Measurements from ENCODE around the gene DPP9. TPM values are rescaled to one million over a fixed set of nuclear protein-coding genes. Genes with fewer than 3 reads are reported as not detected.

The DPP9 gene
- total and polyA plus RNA-seq, 2 of the 8 experiments (the other 6 are each of a cell fraction or from before 2014, with no cell fraction given) = 11.6 to 40.7 TPM

- Histone ChIP-seq H2BK5ac (ENCODE audit: low read depth, low read length) (no peak overlapping the region; the same call in 1 of the 2 replicates), H4K20me1 (replicated peaks in 1 of 2; ENCODE audit: control insufficient read depth in 1 of 2, insufficient read depth in 2 of 2, low read length in 2 of 2) (peaks cover 2 to 10% of the 10 kb centered on the region in 2 experiments), H3K4ac (replicated peaks; ENCODE audit: insufficient read length, low read depth, low read length) (no peak overlapping the region), H3K79me1 (ENCODE audit: low read depth, low read length) (no peaks in the 10 kb centered on the region), H3K27me3 (replicated peaks in 1 of 4; ENCODE audit: control insufficient read depth in 3 of 4, extremely low read depth in 1 of 4, insufficient read depth in 3 of 4, low read length in 3 of 4) (no peaks in the 10 kb centered on the region), H2BK120ac (replicated peaks; ENCODE audit: low read depth, low read length) (no peak overlapping the region), H3K14ac (ENCODE audit: insufficient read length) (no peak overlapping the region), H3K4me2 (ENCODE audit: insufficient read depth in 1 of 2, low read depth in 2 of 2, low read length in 2 of 2) (no peak overlapping the region), H3K18ac (ENCODE audit: extremely low read depth, low read length) (no peak overlapping the region), H3K9ac (replicated peaks in 1 of 4; ENCODE audit: extremely low read depth in 1 of 4, low read depth in 3 of 4, low read length in 3 of 4) (no peak overlapping the region), H2BK15ac (ENCODE audit: low read length) (no peak overlapping the region), H3K27ac (ENCODE audit: low read depth, low read length) (no peak overlapping the region), H3K36me3 (ENCODE audit: control insufficient read depth in 2 of 4, insufficient read depth in 4 of 4, low read length in 3 of 4) (peaks cover 5 to 40% (median 24%) of the 10 kb centered on the region in 4 experiments; a peak in 7 of 8 replicates), H3K56ac (replicated peaks; ENCODE audit: insufficient read length, low read depth, low read length) (no peak overlapping the region), H2AK5ac (ENCODE audit: low read depth, low read length) (no peak overlapping the region), H4K5ac (ENCODE audit: insufficient read length, low read depth, low read length) (no peak overlapping the region), H2BK20ac (ENCODE audit: low read length) (no peak overlapping the region), H3K4me1 (replicated peaks in 1 of 4; ENCODE audit: control insufficient read depth in 3 of 4, insufficient read depth in 4 of 4, low read length in 3 of 4) (no peaks in the 10 kb centered on the region), H4K91ac (replicated peaks; ENCODE audit: insufficient read length, low read length) (no peak overlapping the region), H2AFZ (ENCODE audit: low read length) (no peak overlapping the region), H3K4me3 (ENCODE audit: extremely low read depth in 1 of 4, insufficient read depth in 2 of 4, low read depth in 3 of 4, low read length in 4 of 4) (no peak overlapping the region), H3K23me2 (ENCODE audit: low read depth, low read length) (no peaks in the 10 kb centered on the region), H2BK12ac (ENCODE audit: low read depth, low read length) (no peak overlapping the region), H3K9me3 (ENCODE audit: insufficient read depth in 2 of 2, low read depth in 1 of 2, low read length in 1 of 2) (no peaks in the 10 kb centered on the region), H3K23ac (ENCODE audit: insufficient read length) (no peak overlapping the region), H3K79me2 (ENCODE audit: control insufficient read depth in 1 of 2, insufficient read depth in 2 of 2, low read length in 2 of 2) (no peaks in the 10 kb centered on the region), H4K8ac (ENCODE audit: extremely low read depth, insufficient read depth, low read length) (no peak overlapping the region)
- DNase-seq (ENCODE audit: low read depth in 1 of 2, low spot score in 2 of 2) = no peak
- WGBS, 2 experiments (ENCODE audit: extremely low coverage in 1 of 2, insufficient coverage in 1 of 2, insufficient read length in 1 of 2, insufficient replicate concordance in 2 of 2, low coverage in 1 of 2, low lambda C conversion rate in 2 of 2, missing lambda C conversion rate in 1 of 2) = 95% methylated on average over 18 of the region's 19 CpGs; no CpG with 5 or more reads in 1 of the 2 experiments
- ChIA-PET CTCF (ENCODE audit: partially characterized antibody) (interaction anchor here (1.1 to 1.5 kb wide), 3 partner anchors 12 to 115 kb away, joined by 4 to 9 read pairs (median 6); no protein-coding TSS in a partner anchor), POLR2A (ENCODE audit: partially characterized antibody) (interaction anchor here (0.5 to 1.8 kb wide), 5 partner anchors 7 to 1720 kb away, joined by 3 to 7 read pairs (median 6); no protein-coding TSS in a partner anchor)
- FAIRE-seq = no peak
- TF ChIP-seq KDM4A (IDR thresholded peaks at IDR 0.05; ENCODE audit: low read depth, low read length, severe bottlenecking) (no peak), EP300 (IDR thresholded peaks at IDR 0.05; ENCODE audit: borderline replicate concordance in 1 of 2, low read depth in 2 of 2, low read length in 2 of 2) (no peak), CTBP2 (IDR thresholded peaks at IDR 0.05; ENCODE audit: borderline replicate concordance, insufficient read depth, insufficient read length, low read length) (no peak), HDAC2 (IDR thresholded peaks at IDR 0.05; ENCODE audit: borderline replicate concordance in 1 of 2, low read depth in 2 of 2, low read length in 2 of 2) (no peak), SRF (IDR thresholded peaks at IDR 0.05; ENCODE audit: low read depth, low read length) (no peak), SUZ12 (IDR thresholded peaks at IDR 0.05; ENCODE audit: low read length) (no peak), RBBP5 (IDR thresholded peaks at IDR 0.05; ENCODE audit: borderline replicate concordance, low read depth, low read length) (no peak), RFX5 (IDR thresholded peaks at IDR 0.05; ENCODE audit: borderline replicate concordance, low read depth, low read length) (no peak)
These were observed 34.2 kb downstream of the DPP9 start for GRCh38 chr19:4689403-4689802.
